Measurements from ENCODE around the gene CYB5RL. TPM values are rescaled to one million over a fixed set of nuclear protein-coding genes. Genes with fewer than 3 reads are reported as not detected.
"Not testable (repeated sequence)": the region's sequence is repeated elsewhere in the genome, so short reads cannot be mapped to it uniquely, and the experiment has no call there.

Gene CYB5RL
- total RNA-seq, 1 donor from 2014 or later = 4.8 TPM

GRCh38 chr1:54228638-54229079 lies 28.8 kb upstream of the CYB5RL start:
- no peak for ATAC-seq (ENCODE audit: poor library complexity)
- no peak for DNase-seq
- intact Hi-C loops (cut with DNase I) = no loop called here

- DNase-seq (no peak), ATAC-seq (ENCODE audit: poor library complexity) (no peak)
- intact Hi-C loops (cut with DNase I) = no loop called here
Observed at GRCh38 chr1:54227891-54228310, 28.1 kb upstream of the CYB5RL start.

GRCh38 chr1:54227091-54227602 lies 27.3 kb upstream of the CYB5RL start:
- no peak for ATAC-seq (ENCODE audit: poor library complexity)
- intact Hi-C loops (cut with DNase I) = no loop called here
- DNase-seq = no peak

- intact Hi-C loops (cut with DNase I) = no loop called here
- DNase-seq (no peak), ATAC-seq (ENCODE audit: poor library complexity) (no peak)
Observed at GRCh38 chr1:54225986-54226559, 26.2 kb upstream of the CYB5RL start.

GRCh38 chr1:54225378-54225777 lies 25.5 kb upstream of the CYB5RL start:
- intact Hi-C loops (cut with DNase I) = no loop called here
- DNase-seq (no peak), ATAC-seq (ENCODE audit: poor library complexity) (no peak)

GRCh38 chr1:54224233-54224632 lies 24.4 kb upstream of the CYB5RL start:
- no peak for DNase-seq
- no peak for ATAC-seq (ENCODE audit: poor library complexity)
- intact Hi-C loops (cut with DNase I) = no loop called here

- intact Hi-C loops (cut with DNase I) = no loop called here
- ATAC-seq (ENCODE audit: poor library complexity) (no peak), DNase-seq (no peak)
Observed at GRCh38 chr1:54223441-54224202, 23.8 kb upstream of the CYB5RL start.

GRCh38 chr1:54222711-54223110 lies 22.9 kb upstream of the CYB5RL start:
- intact Hi-C loops (cut with DNase I) = no loop called here
- DNase-seq (no peak), ATAC-seq (ENCODE audit: poor library complexity) (no peak)

GRCh38 chr1:54221867-54222484 lies 22.1 kb upstream of the CYB5RL start:
- intact Hi-C loops (cut with DNase I) = no loop called here
- ATAC-seq (ENCODE audit: poor library complexity) (no peak), DNase-seq (no peak)

- DNase-seq (no peak), ATAC-seq (ENCODE audit: poor library complexity) (no peak)
- intact Hi-C loops (cut with DNase I) = no loop called here
Observed at GRCh38 chr1:54221113-54221834, 21.4 kb upstream of the CYB5RL start.

- ATAC-seq (ENCODE audit: poor library complexity) = peak; percentile 73
- peak; percentile 78 for DNase-seq
- intact Hi-C loops (cut with DNase I) = no loop called here
Observed at GRCh38 chr1:54220004-54220811, 20.4 kb upstream of the CYB5RL start.

GRCh38 chr1:54219688-54220003 lies 19.8 kb upstream of the CYB5RL start:
- intact Hi-C loops (cut with DNase I) = no loop called here
- ATAC-seq (ENCODE audit: poor library complexity) = no peak
- DNase-seq = no peak

GRCh38 chr1:54218883-54219687 lies 19.3 kb upstream of the CYB5RL start:
- DNase-seq = no peak
- intact Hi-C loops (cut with DNase I) = no loop called here
- ATAC-seq (ENCODE audit: poor library complexity) = no peak

- ATAC-seq (ENCODE audit: poor library complexity) (no peak), DNase-seq (no peak)
- intact Hi-C loops (cut with DNase I) = no loop called here
Observed at GRCh38 chr1:54215523-54215922, 15.7 kb upstream of the CYB5RL start.

- DNase-seq = no peak
- ATAC-seq (ENCODE audit: poor library complexity) = no peak
- intact Hi-C loops (cut with DNase I) = no loop called here
Observed at GRCh38 chr1:54212872-54213271, 13.0 kb upstream of the CYB5RL start.

GRCh38 chr1:54207896-54208295 lies 8.1 kb upstream of the CYB5RL start:
- intact Hi-C loops (cut with DNase I); DNase-seq; ATAC-seq (ENCODE audit: poor library complexity): not testable (repeated sequence)

- no peak for DNase-seq
- intact Hi-C loops (cut with DNase I) = no loop called here
- no peak for ATAC-seq (ENCODE audit: poor library complexity)
Observed at GRCh38 chr1:54207287-54207686, 7.5 kb upstream of the CYB5RL start.

- intact Hi-C loops (cut with DNase I) = loop anchor here (5.0 kb wide), 1 partner anchor 203 kb away; the partner anchor contains the start of gene SSBP3
- DNase-seq (no peak), ATAC-seq (ENCODE audit: poor library complexity) (no peak)
Observed at GRCh38 chr1:54204199-54204598, 4.4 kb upstream of the CYB5RL start.

Data from Right ventricle myocardium superior (tissue), 1 donor.